GM18508 (cell line): Measurements from ENCODE around the gene ST6GALNAC2.

Experiments used
- ATAC-seq: cut with Tn5 transposase; IDR thresholded peaks from one replicate; pipeline ENCODE4 v1.9.1; 2021; ENCODE audit warnings: moderate number of reproducible peaks; ENCODE audit not compliant: insufficient read depth, unreplicated experiment

Gene ST6GALNAC2

GRCh38 chr17:76558198-76559095 lies 27.2 kb downstream of the ST6GALNAC2 start:
- no peak for ATAC-seq

- no peak for ATAC-seq
These were observed 28.1 kb downstream of the ST6GALNAC2 start for GRCh38 chr17:76557368-76558197.

- ATAC-seq: no peak
These were observed 28.8 kb downstream of the ST6GALNAC2 start for GRCh38 chr17:76556765-76557367.

DNA sequence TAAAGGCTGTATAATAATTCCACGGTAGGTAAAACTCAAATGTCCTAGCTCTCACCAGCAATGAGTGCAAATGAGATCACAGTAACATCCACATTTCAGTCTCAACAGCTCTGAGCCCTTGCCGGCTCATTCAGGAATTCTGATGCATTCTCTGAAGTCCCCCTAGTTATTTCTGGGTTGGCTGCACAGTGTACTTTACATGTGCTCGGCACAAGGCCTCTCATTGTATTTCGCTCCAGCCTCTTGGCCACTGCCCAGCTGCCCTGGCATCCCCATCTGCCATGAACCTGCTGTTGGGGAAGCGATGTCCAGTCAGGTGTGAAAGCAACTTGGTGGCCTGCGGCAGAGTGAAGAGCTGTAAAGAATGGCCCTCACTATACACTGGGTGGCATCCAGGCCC lies 31.5 kb downstream of the ST6GALNAC2 start:
- ATAC-seq: no peak

DNA sequence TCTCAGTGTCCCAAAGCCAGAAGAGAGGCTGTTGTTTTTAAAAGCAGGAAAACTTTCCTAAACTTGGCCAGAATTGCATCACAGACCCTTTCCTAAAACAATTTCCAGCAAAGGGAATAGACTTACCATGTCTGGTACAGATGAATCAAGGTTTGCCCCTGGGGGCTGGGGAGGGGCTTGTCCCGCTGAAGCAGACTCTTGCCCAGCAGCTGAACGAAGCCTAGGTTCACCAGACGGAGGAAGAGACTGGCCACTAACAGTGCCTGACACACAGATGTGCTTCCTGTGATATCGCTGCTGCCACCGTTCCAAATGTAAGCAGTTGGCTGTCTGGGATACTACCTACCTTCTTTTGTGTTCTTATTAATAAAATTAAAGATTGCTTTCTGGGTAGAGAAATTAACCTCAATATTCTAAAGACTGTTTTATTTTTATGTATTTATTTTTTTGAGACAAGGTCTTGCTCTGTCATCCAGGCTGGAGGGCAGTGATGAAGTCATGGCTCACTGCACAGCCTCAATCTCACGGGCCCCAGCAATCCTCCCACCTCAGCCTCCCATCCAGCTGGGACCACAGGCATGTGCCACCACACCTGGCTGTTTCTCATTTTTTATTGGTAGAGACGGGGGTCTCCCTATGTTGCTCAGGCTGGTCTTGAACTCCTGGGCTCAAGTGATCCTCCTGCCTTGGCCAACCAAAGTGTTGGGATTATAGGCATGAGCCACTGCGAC lies 32.3 kb downstream of the ST6GALNAC2 start:
- ATAC-seq: no peak

DNA sequence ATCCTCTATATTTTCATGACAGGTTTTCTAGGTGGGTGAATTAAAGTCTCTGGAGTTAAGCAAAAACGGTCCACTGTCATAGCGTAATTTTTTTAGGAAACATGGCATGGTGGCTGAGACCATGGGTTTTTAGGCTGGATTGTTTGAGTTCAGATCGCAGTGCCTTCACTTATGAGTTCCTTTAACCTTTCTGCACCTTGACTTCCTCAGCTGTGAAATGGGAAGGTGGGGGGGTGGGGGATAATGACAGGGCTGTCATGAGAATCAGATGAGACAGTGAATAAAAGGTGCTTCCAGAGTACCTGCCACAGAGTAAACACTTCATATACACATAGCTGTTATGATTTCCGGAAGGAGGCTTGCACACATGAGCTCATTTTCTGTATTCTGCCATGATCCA lies 34.0 kb downstream of the ST6GALNAC2 start:
- no peak for ATAC-seq

- ATAC-seq: no peak
These were observed 34.7 kb downstream of the ST6GALNAC2 start for GRCh38 chr17:76550712-76551615.

GRCh38 chr17:76549539-76549938 lies 36.1 kb downstream of the ST6GALNAC2 start:
- ATAC-seq: no peak

- ATAC-seq: no peak
These were observed 36.5 kb downstream of the ST6GALNAC2 start for GRCh38 chr17:76549215-76549518.

DNA sequence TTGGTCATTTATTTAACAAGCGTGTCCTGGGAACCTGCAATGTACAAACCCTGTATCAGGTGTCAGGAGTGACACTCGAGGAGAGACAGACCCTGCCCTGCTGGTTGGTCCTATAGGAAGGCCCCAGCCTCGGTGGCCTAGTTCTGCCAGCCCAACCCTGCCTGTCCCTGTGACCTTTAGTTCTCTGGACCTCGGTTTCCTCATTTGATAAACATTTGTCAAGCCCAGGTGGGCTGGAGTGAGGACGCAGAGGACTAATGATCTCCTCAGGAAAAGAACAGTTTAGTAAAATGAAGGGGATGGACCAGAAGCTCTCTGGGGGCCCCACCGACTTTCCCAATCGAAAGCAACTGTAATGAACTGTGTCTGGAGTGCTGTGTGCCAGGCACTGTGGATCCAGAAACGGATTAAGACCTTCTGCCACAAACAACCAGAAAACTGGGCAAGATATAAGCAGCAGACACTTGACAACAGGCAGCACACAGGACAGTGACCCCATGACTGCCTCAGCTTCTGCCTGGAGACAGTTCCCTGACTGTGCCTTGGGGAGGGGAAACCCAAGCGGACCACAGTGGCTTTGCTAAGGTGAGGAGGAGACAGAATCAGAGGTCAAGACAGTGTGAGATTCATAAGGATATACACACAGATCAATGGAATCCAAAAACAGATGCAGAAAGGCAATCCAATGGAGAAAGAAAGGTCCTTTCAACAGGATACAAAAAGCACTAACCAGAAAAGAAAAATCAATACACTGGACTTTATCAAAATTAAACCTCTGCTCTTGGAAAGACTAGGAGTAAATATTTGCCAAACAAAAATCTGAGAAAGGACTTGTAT lies 37.1 kb downstream of the ST6GALNAC2 start:
- ATAC-seq: no peak

DNA sequence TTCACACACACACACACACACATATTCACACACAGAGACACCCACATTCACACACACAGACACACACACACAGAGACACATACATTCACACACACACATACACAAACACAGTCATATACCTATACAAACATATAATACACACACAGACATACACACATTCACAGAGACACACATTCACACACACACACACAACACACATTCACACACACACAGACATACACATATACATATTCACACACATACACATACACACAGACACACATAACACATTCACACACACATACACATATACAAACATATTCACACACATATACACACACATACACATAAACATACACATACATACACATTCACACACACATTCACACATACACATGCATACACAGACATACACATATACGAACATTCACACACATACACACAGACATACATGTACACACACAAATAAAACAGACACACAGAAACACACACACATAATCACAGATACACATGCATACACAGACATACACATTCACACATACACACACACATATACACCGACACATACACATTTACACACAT lies 37.9 kb downstream of the ST6GALNAC2 start:
- no peak for ATAC-seq

DNA sequence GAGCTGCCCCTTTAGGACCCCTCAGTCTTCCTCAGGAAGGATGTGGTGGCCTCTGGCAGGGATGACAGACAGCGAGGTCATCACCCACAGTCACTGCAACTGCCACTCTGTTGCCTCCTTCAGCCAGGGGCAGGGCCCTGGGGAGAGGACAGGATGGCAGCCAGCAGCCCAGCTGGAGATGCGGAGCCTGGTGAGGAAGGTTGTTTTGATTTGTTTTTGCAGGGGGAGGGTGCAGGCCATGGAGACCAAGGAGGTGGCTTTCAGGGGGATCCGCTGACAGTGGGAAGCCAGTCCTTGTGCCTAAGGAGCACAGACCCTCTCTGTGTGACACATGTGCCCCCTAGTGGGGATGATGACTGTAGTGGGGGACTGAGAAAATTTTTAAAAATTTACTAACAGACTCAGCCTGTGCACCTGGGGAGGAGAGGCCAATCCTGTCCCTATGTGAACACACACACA lies 38.4 kb downstream of the ST6GALNAC2 start:
- no peak for ATAC-seq

- ATAC-seq: no peak
These were observed 39.0 kb downstream of the ST6GALNAC2 start for GRCh38 chr17:76546556-76547182.

- no peak for ATAC-seq
These were observed 39.6 kb downstream of the ST6GALNAC2 start for GRCh38 chr17:76545918-76546555.

DNA sequence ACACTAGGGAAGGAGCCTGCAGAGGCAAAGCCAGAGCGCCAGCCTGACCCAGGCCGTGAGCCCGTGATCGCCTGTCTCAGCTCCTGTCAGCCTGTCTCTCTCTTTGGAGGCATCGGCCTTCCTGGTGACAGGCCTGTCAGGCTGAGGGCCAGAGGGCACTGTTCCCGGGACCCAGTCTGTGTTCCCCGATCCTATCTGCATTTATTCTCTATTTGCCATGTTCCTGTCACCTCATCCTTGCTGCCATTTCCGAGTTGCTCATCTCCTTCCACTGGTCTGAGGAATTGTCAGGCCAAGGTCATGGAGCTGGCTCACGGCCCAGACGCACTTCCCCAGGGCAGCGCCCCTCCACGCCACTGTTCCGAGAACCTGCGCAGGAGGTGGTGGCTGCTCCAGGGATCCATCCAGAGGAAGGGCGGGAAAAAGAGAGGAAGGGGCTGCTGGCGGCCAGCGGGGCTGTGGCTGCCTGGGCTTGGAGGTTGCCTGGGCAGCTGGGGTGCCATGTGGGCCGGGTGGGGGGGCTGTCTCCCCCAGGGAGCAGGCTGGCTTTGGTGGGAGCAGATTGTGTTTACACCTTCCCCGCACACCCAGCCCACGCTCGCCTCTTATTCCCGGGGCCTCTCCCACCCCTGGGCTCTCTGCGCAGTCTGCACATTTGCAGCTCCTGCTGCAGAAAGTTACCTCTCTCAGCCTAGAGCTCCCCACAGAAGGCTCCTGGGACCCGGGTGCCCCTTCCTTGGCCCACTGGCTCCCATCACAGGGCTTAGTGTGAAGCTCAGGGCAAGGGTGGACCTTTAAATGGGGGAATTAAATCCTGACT lies 40.9 kb downstream of the ST6GALNAC2 start:
- no peak for ATAC-seq

DNA sequence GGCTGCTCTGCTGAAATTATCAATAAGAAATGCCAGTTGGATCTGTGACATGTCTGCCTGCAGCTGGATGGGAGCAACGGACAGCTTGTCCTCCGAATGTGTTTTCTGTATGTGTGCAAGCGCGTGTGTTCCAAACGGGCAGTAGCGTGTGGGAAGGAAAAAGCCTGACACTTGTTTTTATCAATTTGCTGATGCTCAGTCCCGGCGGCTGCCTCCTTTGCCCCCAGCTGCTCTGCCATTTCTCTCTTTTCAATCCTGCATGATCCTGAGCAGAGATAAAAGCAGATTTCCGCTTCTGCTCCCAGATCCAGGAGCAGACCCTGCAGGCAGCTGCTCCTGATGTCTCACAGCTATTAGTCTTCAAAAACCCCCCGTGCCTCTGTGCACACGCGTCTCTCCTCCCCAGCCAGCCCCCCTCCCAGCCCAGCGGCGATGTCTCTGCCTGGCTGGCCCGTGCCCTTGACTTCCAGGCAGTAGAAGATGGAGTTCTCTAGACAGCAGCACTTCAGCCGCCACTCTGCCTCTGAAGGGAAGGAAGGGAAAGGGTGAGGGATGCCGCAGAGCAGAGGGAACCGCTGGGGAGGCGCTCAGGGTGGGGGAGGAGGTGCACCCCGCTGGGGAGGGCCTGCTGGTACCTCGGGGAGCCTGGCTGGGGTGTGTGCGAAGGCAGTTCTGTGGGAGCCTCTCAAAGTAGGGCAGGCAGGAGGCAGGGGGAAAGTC lies 41.7 kb downstream of the ST6GALNAC2 start:
- no peak for ATAC-seq
